Testis (tissue), 2 donors: ENCODE measurements around the gene CDYL2.

ENCODE experiments used
- CTCF ChIP-seq, 3 experiments: fragments of 450-650 bp in 2 of 3; fragments of 200-600 bp in 1 of 3; sonication (generic) in 1 of 3; IDR thresholded peaks; one replicate each; pipeline ENCODE4 v1.5.1; 2016 to 2019; ENCODE audit warnings: antibody characterized with exemption in 3 of 3, mild to moderate bottlenecking in 2 of 3, moderate library complexity in 1 of 3
- POLR2A ChIP-seq: fragments of 450-650 bp; IDR thresholded peaks from one replicate; pipeline ENCODE4 v1.6.1; 2017; ENCODE audit warnings: antibody characterized with exemption, mild to moderate bottlenecking, moderate library complexity

- no peak for TF ChIP-seq POLR2A
- TF ChIP-seq CTCF (IDR thresholded peaks at IDR 0.05): no peak
These were observed 85.7 kb downstream of the CDYL2 start for GRCh38 chr16:80718480-80719220.
